BE2C (cell line): ENCODE measurements around the gene MCOLN1.
A peak's percentile ranks its signal among the peaks of the same experiment; 100 is the strongest.

ENCODE experiments used
- DNase-seq: peaks from one replicate; pipeline ENCODE4 v3.0.0-alpha.2; 2020
- H3K27me3 ChIP-seq: fragments of 250-450 bp; sonication (Bioruptor Pico); 2 replicates; pipeline ENCODE4 v1.5.1; 2020; ENCODE audit warnings: mild to moderate bottlenecking
- H3K36me3 ChIP-seq: fragments of 250-450 bp; sonication (Bioruptor Pico); 2 replicates; pipeline ENCODE4 v1.5.1; 2020; ENCODE audit warnings: mild to moderate bottlenecking
- H3K4me1 ChIP-seq: fragments of 250-450 bp; sonication (Bioruptor Pico); 2 replicates; pipeline ENCODE4 v1.5.1; 2020
- H3K4me3 ChIP-seq: 2 replicates; pipeline ENCODE4 v1.5.1; 2011; ENCODE audit warnings: low read depth, low read length
- H3K9me3 ChIP-seq: fragments of 250-450 bp; sonication (Bioruptor Pico); 2 replicates; pipeline ENCODE4 v1.5.1; 2020
- TF ChIP-seq, protein P1 (sequence below): IDR thresholded peaks from 2 replicates; pipeline ENCODE4 v1.5.1; 2012; ENCODE audit warnings: mild to moderate bottlenecking, low read depth, low read length

MCOLN1 gene

GRCh38 chr19:7505682-7506384 lies 16.6 kb upstream of the MCOLN1 start:
- DNase-seq = no peak
- Histone ChIP-seq H3K4me3 (peak overlapping the region; percentile 50), H3K9me3 (no peaks in the 10 kb centered on the region), H3K27me3 (no peaks in the 10 kb centered on the region), H3K36me3 (no peaks in the 10 kb centered on the region), H3K4me1 (peaks cover 14% of the 10 kb centered on the region)
- TF ChIP-seq, protein P1, sequence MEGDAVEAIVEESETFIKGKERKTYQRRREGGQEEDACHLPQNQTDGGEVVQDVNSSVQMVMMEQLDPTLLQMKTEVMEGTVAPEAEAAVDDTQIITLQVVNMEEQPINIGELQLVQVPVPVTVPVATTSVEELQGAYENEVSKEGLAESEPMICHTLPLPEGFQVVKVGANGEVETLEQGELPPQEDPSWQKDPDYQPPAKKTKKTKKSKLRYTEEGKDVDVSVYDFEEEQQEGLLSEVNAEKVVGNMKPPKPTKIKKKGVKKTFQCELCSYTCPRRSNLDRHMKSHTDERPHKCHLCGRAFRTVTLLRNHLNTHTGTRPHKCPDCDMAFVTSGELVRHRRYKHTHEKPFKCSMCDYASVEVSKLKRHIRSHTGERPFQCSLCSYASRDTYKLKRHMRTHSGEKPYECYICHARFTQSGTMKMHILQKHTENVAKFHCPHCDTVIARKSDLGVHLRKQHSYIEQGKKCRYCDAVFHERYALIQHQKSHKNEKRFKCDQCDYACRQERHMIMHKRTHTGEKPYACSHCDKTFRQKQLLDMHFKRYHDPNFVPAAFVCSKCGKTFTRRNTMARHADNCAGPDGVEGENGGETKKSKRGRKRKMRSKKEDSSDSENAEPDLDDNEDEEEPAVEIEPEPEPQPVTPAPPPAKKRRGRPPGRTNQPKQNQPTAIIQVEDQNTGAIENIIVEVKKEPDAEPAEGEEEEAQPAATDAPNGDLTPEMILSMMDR = no peak

DNA sequence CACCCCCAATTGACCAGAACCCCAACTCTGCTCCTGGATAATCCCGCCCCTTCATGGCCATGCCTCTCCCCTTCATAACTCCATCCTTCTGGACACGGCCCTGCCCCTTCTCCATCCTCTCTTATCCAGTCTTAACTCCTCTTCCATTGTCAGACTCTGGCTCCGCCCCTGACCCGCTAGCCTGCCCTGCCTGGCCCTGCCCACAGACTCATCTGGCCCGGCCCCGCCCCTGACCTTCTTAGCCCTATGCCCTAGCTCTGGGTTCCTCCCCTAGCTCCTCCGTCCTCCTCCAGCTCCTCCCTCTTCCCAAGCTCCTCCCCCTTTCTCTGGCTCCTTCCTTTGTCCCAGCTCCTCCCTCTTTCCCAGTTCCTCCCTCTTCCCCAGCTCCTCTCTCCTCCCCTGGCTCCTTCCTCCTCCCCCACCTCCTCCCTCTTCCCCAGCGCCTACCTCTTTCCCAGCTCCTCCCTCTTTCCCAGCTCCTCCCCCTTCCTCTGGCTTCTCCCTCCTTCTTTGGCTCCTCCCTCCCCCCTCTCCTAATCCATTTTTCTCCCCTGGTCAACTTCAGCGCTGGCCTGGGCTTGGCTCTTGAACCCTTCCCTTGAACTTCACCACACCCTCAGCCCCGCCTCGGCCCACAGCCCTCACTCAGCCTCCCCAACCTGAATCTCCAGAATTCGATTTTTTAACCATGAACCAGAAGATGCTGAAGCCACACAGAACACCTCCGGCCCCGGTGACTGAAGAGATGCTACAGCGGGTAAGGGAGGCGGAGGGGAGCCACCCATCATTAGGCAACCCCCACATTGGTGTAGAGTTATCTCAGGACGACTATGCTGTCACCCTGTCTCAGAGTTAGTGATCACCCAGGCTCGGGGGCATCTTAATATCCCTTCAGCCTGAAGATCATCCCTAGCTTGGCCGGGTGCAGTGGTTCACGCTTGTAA lies 15.8 kb upstream of the MCOLN1 start:
- Histone ChIP-seq H3K9me3 (no peaks in the 10 kb centered on the region), H3K4me1 (peaks cover 14% of the 10 kb centered on the region), H3K27me3 (no peaks in the 10 kb centered on the region), H3K4me3 (peak overlapping the region; percentile 32), H3K36me3 (no peaks in the 10 kb centered on the region)
- DNase-seq = peak; percentile 98
- TF ChIP-seq, protein P1 = no peak

GRCh38 chr19:7507884-7508283 lies 14.5 kb upstream of the MCOLN1 start:
- H3K4me1 ChIP-seq = peaks cover 14% of the 10 kb centered on the region
- H3K4me3 ChIP-seq = no peak overlapping the region
- H3K36me3 ChIP-seq = no peaks in the 10 kb centered on the region
- H3K9me3 ChIP-seq = no peaks in the 10 kb centered on the region
- TF ChIP-seq, protein P1 = no peak
- no peaks in the 10 kb centered on the region for H3K27me3 ChIP-seq
- peak; percentile 96 for DNase-seq

DNA sequence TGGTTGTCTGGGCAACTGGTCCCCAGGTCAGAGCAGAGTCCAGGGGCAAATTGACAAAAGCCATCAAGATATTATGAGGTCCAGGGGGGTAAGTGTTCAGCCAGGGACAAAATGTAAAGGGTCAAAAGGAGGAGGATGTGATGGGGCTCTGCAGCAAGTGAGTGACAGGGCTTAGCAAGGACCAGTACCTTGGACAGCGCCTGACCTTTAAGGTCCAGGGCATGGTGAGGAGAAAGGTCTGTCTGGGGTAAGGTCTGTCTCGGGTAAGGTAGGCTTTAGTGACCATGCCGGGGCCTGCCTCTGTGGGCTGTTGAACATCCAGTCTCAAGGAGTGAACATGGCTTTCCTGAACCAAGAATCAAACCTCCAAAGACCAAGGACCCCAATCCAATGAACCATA lies 12.8 kb upstream of the MCOLN1 start:
- no peak for DNase-seq

DNA sequence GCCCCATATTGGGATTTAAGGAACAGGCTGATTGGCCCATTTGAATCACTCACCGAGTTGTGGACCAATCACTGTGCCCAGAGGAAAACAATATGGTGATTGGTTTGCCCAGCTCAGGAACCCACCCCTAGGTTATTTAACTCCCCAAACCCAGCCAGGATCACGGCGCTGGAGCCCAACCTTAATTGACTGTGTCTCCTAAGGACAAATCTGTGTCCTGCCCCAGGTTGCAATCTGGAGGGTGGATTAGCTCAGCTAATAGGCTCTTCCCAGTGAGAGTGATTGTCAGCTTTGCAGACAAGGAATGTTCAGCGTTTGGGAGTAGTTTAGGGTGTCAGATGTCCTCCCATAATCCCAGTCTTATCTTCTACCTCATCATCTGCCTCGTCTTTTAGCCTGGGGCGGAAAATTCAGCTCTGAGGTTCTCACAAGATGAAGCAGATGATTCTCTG lies 10.0 kb upstream of the MCOLN1 start:
- TF ChIP-seq, protein P1 = no peak
- no peaks in the 10 kb centered on the region for H3K9me3 ChIP-seq
- H3K4me3 ChIP-seq = no peak overlapping the region
- H3K27me3 ChIP-seq = no peaks in the 10 kb centered on the region
- H3K36me3 ChIP-seq = no peaks in the 10 kb centered on the region
- H3K4me1 ChIP-seq = peaks cover 21% of the 10 kb centered on the region
- DNase-seq = no peak

More for the DNA sequence above, 12.8 kb upstream of the MCOLN1 start:
- Histone ChIP-seq H3K27me3 (no peaks in the 10 kb centered on the region), H3K36me3 (no peaks in the 10 kb centered on the region), H3K9me3 (no peaks in the 10 kb centered on the region), H3K4me1 (peaks cover 21% of the 10 kb centered on the region), H3K4me3 (no peak overlapping the region)
- TF ChIP-seq, protein P1 = no peak
